GM10847 (cell line): ENCODE measurements around the gene ADAM10.

Experiments used
- POLR2A ChIP-seq: IDR thresholded peaks from 2 replicates; pipeline ENCODE4 v1.6.1; 2011; ENCODE audit not compliant: insufficient read length; ENCODE audit errors: extremely low read depth

The ADAM10 gene

DNA sequence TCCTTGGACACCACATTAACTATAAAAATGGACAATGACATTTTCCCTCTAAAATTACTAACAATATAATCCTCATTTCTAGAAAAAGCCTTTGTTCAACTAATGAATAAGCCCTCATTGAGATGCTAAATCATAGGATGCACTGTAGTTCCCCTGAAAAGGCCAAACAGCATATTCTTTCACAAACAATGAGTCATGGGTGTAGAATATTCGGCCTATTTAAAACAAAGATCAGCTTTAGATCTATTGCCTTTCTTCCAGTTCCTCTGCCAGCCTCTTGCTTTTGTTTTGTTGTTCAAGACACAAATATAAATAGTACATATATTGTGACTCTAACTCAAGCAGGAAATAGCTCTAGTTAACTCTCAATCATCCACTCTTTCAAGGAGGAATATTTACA lies 82.5 kb downstream of the ADAM10 start:
- no peak for TF ChIP-seq POLR2A

DNA sequence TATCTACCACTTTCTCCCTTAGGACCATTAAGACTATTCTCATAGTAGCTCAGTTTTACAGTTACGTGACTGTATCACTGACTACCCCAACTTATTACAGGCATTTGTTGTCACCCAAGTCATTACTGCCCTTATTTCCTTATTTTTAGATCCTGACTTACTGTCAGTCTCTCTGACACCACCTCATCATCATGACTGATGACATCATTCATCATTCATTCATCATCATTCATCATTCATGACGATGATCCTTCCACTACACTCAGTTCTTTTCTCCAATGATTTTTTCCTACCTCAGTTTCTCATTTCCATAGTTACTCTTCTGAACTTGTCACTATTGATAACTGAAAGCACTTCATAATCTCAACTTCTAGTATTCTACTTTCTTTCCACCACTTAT lies 83.8 kb downstream of the ADAM10 start:
- TF ChIP-seq POLR2A = no peak

DNA sequence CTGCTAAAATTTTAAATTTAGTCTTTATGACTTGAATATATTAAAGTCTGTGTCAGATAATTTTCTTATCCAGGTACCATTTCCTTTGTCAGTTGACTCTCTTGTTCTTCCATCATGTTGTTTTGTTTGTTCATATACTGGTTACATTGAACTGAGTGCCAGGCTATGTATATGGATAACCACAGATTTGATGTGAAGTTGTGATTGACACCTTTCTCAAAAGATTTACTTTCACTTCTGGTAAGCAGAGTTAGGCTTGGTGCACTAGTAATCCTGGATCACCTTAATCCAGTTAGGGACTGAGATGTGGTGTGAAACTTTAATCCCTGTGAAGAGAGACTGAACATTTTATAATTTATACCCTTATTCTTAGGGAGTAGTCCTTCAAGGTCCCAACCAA lies 99.4 kb downstream of the ADAM10 start:
- TF ChIP-seq POLR2A = no peak

DNA sequence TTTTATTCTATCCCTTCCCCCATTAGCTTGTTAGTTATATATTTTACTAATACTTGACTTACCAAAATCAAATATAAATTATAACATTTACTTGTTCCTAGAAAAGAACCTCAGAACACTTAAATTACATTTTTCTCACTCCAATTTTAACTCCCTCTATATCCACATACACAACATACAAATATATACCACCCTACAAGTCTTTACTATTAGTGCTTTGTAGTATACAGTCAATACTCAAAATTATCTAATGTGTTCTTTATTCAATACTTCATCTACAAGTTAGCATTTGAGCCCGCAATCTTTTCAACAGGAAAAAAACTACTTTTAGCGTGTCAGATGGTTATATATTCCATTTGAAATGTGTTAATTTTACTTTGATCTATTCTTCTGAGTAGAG lies 100.3 kb downstream of the ADAM10 start:
- no peak for TF ChIP-seq POLR2A

DNA sequence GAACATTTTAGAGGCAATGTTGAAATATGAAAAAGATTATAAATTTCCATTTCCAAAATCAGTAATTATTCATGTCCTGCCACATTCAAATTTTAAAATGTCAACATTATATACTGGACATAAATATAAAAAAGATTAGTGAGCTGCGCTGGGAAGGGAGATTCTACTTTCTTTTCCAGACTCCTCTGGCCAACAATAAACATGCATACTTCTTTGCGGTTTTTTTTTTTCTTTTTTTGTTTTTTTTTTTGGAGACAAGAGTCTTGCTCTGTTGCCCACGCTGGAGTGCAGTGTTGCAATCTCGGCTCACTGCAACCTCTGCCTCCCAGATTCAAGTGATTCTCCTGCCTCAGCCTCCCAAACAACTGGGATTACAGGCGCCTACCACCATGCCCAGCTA lies 105.5 kb downstream of the ADAM10 start:
- TF ChIP-seq POLR2A = no peak

DNA sequence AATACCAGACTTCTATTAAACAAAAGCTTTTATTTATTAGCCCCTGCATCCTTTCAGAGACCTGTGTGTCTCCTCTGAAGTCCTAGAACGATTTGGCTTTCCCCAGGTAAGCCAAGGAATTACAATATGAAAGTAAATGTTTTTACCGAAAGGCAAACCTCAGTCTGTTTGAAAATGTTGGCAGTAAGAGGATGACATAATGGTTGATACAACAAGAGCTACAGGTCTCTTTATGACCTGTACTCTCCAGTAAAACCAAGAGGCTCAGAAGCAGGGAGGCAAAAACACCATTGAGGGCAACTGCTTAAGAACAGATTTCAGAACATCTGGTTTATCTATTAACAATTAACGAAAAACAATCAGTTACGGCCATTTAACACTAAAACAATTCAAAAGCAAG lies 107.8 kb downstream of the ADAM10 start:
- no peak for TF ChIP-seq POLR2A

DNA sequence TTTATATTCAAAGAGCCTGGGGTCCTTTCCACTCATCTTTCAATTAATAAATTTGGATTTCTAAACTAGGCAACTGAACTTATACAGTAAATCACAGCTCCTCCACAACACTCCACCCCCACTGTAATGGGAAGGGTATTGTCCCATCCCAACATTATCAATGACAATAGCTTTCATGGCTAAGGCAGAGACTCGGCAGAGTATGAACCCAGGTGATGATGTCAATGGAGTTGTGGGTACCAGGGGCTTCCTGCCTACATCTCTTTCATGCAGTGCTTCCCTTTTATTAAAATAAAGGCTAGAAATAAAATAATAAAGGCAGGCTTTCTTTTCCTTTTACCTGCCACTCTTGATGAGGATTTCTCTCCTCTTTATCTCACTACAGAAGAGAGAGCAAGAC lies 109.5 kb downstream of the ADAM10 start:
- no peak for TF ChIP-seq POLR2A

DNA sequence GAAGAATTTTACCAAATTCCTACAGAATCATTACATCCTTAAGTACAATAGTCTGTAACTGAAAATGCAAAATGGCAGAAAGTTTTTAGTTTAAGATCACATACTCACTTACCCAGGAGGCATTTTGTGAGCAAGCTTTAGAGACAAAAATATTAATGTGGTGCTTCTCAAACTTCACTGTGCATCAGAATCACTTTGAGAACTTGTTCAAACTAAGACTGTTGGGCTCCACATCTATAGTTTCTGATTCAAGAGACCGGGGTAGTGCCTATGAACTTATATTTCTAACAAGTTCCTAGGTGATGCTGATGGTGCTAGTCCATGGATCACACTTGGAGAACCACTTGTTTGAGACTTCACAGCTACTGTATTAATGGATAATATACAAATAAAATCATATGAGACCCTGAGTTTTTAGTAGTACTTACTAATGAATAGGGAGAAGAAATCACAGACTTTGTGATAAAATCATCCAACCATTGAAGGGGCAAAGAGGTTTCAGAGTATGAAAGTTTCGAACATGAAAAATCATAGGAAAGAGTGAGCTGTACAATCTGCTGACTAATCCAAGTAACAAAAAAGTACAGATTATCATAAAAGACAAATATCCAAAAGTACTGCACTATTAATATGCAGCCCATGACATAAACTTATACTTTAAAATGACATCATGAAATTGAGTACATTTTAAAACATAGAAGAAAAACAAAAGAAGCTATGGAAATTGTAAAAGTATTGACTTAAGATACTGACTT lies 110.3 kb downstream of the ADAM10 start:
- no peak for TF ChIP-seq POLR2A

DNA sequence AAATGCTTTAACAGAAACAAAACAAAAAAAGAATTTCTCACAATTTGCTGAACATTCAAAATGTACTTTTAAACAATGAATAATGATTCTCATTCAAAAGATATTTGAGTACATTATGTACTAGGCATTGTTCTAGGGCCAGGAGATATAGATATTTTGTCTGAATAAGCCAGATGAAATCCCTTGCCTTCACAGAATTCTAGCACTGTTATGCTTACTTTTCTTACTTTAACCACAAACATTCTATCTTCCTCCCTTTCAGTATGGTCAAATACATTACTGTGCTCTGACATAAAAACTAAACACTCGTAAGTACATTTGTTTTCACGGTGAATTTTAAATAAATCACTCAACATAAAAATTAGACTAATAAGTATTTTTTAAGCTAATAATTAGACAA lies 116.7 kb downstream of the ADAM10 start:
- TF ChIP-seq POLR2A = no peak

DNA sequence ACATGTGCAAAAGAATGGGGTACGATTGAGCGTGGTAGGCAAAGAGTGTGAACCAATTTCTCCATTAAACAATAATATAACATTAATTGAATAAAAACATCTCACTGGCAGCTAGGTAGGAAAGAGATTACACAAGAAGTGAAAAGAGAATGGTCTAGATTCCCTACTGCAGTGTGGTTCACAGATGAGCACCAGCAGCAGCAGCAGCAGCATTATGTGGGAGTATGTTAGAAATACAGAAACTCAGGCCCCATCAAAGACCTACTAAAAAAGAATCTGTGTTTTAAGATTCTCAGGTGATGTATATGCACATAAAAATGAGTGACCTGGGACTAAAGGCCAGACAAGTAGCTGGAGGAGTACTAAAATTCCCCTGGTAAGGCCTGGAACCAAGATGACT lies 118.2 kb downstream of the ADAM10 start:
- TF ChIP-seq POLR2A = no peak

DNA sequence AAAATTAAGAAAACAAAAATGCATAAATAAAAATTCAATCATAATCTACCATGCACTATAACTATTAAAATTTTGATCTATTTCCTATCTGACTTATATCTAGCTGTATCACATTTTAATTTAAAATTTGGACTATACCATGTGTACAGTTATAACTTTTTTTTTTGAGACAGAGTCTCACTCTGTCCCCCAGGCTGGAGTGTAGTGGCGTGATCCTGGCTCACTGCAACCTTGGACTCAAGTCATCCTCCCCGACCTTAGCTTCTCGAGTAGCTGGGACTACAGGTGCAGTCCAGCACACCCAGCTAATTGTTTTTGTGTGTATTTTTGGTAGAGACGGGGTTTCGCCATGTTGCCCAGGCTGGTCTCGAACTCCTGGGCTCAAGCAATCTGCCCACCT lies 119.9 kb downstream of the ADAM10 start:
- TF ChIP-seq POLR2A = no peak

DNA sequence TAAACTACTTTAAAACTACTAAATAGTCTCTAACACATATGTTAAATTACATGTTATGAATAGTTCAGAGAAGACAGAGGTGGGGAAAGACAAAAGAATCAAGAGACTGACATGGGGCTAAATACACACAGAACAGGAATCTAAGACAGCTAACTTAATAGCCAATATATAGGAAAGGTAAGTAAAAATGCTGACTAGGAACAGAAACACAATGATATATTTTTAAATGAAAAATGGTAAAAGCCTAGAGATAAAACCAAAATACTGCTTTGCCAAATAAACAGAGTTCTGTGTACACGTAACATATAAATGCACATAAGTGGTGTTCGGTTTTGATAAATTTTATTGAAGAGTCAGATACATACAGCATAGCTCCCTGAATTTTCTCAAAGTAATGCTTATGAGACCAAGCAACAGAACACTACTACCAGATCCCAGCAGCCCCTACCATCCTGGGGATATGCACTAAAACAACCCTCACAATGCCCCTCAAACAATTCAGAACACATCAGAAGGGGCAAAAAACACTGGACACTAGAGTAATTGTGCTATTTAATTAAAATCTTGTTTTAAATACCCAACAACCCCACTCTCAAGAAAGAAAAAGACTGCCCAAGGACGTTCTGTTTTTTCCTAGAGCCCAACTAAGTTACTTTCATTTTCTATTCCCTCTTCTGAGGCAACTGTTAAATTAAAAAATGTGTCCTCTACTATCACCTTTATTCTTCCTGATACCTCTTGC lies 121.1 kb downstream of the ADAM10 start:
- TF ChIP-seq POLR2A = no peak

DNA sequence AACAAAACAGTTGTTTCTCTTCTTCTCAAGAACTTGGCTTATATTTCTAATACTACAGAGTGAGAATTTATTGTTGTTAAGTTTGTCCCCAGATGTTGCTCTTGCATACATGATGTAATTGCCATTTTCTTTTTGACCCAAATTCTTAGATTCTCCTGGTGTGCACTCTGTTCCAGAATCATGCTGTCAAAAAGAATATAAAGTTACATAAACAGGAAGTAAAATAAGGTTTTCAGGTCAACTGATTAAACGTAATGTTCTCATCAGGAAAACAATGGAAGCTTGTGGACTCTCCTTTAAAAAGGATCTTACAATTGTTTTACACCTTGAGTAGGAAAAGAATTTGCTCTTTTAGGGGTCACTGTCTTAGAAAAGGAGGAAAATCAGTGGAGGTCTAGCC lies 121.8 kb downstream of the ADAM10 start:
- no peak for TF ChIP-seq POLR2A

DNA sequence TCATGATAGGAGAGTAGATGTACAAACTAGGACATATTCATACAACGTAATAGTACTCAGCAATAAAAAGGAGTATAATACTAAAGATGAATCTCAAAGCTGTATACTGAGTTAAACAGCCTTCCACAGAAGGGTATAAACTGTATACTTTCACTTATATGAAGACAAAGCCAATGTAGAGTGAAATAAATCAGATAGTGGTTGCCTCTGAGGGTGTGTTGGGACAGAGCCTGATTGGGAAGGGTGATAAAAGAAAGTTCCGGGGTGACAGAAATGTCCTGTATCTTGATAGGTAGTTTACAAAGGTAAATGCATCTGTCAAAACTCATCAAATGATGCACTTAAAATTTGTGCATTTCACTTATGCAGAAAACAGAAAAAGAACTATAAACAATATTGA lies 122.5 kb downstream of the ADAM10 start:
- no peak for TF ChIP-seq POLR2A

DNA sequence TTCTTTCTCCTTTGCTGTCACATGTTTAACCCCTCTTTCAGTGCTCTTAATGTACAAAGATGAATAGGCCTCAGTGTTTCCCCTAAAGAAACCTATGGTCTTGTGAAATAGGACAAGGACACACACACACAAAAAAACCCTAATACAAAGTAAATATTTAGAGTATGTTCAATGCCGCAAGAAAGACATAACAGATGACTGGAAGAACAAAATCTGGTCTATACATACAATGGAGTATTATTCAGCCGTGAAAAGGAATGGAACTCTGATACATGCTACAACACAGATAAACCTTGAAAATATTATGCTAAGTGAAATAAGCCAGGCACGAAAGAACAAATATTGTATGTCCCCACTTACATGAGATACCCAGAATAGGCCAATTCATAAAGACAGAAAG lies 123.1 kb downstream of the ADAM10 start:
- TF ChIP-seq POLR2A = no peak

DNA sequence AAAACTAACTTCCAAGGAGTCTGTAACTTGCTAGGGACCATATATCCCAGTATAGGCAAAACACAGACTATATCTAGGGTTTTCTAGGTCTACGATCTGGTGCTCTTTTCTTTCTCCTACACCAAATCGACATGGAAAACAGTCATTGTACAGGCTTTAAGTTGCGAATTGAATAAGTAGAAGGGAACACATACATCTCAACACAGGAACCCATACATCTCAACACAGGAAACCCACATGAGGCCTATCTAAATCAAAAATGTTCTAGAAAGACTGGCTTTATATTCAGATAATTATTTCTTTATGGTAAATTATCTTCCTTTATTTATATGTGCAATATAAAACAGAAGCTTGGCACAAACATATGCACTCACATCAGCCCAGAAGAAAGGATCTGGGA lies 126.6 kb downstream of the ADAM10 start:
- no peak for TF ChIP-seq POLR2A

DNA sequence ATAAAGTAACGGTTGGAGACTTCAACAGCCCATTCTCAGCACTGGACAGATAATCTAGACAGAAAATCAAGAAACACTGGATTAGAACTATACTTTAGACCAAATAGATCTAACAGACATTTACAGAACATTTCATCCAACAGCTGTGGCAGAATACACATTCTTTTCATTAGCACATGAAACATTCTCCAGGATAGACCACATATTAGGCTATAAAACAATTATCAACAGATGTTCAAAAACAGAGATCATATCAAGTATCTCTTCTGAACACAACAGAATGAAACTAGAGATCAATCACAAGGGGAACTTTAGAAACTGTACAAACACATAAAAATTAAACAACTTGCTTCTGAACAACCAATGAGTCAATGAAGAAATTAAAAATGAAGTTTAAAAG lies 133.3 kb downstream of the ADAM10 start:
- TF ChIP-seq POLR2A = no peak
